Heart left ventricle (tissue), 13 donors: ENCODE data around the gene MED15.

Experiments used
- CTCF ChIP-seq, 12 donors: fragments of 200-600 bp; sonication (generic) in 4 of 12; IDR thresholded peaks; one replicate each; pipeline versions ENCODE4 v1.5.0 to v1.8.0; 2018 to 2022; ENCODE audit warnings: antibody characterized with exemption in 12 of 12, mild to moderate bottlenecking in 5 of 12
- POLR2A ChIP-seq, 2 donors: fragments of 450-650 bp; IDR thresholded peaks; one replicate each; pipeline ENCODE4 v1.6.1; 2017; ENCODE audit warnings: antibody characterized with exemption in 2 of 2, mild to moderate bottlenecking in 2 of 2, moderate library complexity in 2 of 2
- donor health status: ischemic (EF 13 %, LVEDD 7.1; RV severe dilation, severe dysfunction).
- donor health status: DM: no; HTN: yes; CAD: no.
- donor health status: DM: no; HTN: no; CAD: no.
- donor health status: ischemic (EF 25% LVEDD 6.9; RV normal size, moderate dysfunction).
- donor health status: ischemic (EF 25% LVEDD 5.7; RV mildly dilated, moderate dysfunction).
- donor health status: ischemic (EF 35%, LVEDD 5.7; RV mildly dilated, moderate dysfunction).
- donor health status: nonischemic (EF 11% LVEDD 7.7; RV severe dilation, severe dysfunction).
- donor health status: DM: yes; HTN: yes; CAD: no.
- donor health status: PGD.
- donor health status: ischemic (EF 29% LVEDD 5.4; RV normal size, mild dysfunction).
- donor health status: nonischemic (EF 23%, LVEDD 6.1; RV moderate dilation, normal function).

- TF ChIP-seq CTCF (IDR thresholded peaks at IDR 0.05) (no peak), POLR2A (IDR thresholded peaks at IDR 0.05) (no peak)
Measured at GRCh38 chr22:20465759-20466077, 41.7 kb upstream of the MED15 start.
